Transverse colon (tissue), 4 donors: Measurements from ENCODE around the gene CD3G. TPM values are rescaled to one million over a fixed set of nuclear protein-coding genes. Genes with fewer than 3 reads are reported as not detected.

Experiments
- DNase-seq: peaks from one replicate; pipeline ENCODE4 v3.0.0-alpha.2; 2019
- H3K27ac ChIP-seq, 4 donors: fragments of 200-600 bp; sonication (generic); 2 replicates each; pipeline ENCODE4 v1.5.1; 2016 to 2018; ENCODE audit warnings: inconsistent platforms in 4 of 4
- H3K27me3 ChIP-seq: fragments of 200-600 bp; sonication (generic); 2 replicates; pipeline ENCODE4 v1.5.1; 2017; ENCODE audit warnings: inconsistent platforms
- H3K36me3 ChIP-seq, 4 donors: fragments of 200-600 bp; sonication (generic); 2 replicates each; pipeline ENCODE4 v1.5.1; 2017 to 2019; ENCODE audit warnings: inconsistent platforms in 4 of 4
- H3K4me1 ChIP-seq, 4 donors: fragments of 200-600 bp; sonication (generic); 2 replicates each; pipeline ENCODE4 v1.5.1; 2017 to 2020; ENCODE audit warnings: inconsistent platforms in 4 of 4
- H3K4me3 ChIP-seq, 4 donors: fragments of 200-600 bp; sonication (generic); 1 replicate in 1 of 4; 2 replicates in 3 of 4; pipeline versions ENCODE4 v1.5.1 to v1.6.1; 2017 to 2019; ENCODE audit warnings: inconsistent platforms in 4 of 4
- H3K9me3 ChIP-seq, 2 donors: fragments of 200-600 bp; sonication (generic); 2 replicates each; pipeline ENCODE4 v1.5.1; 2017 to 2019; ENCODE audit warnings: inconsistent platforms in 2 of 2
- EP300 ChIP-seq: sonication (generic); formaldehyde crosslinking; IDR thresholded peaks from one replicate; pipeline ENCODE4 v1.6.1; 2017; ENCODE audit warnings: antibody characterized with exemption, low read depth
- POLR2A ChIP-seq: fragments of 450-650 bp; IDR thresholded peaks from one replicate; pipeline ENCODE4 v1.6.1; 2016; ENCODE audit warnings: antibody characterized with exemption, mild to moderate bottlenecking, moderate library complexity
- POLR2AphosphoS5 ChIP-seq, 3 donors: sonication (generic); formaldehyde crosslinking; IDR thresholded peaks; one replicate each; pipeline ENCODE4 v1.6.1; 2016; ENCODE audit warnings: antibody characterized with exemption in 3 of 3
- WGBS, 2 donors: methylation state at CpG; one replicate each; pipeline ENCODE4 v1.1.5; 2018; ENCODE audit warnings: low coverage in 1 of 2; 5-methylcytosine and 5-hydroxymethylcytosine counted together
- in situ Hi-C, 4 donors: fragments of 200-750 bp; cut with MboI; loops; one replicate each; pipeline versions ENCODE4 v1.15.0 to v1.15.1; 2017; ENCODE audit warnings: low sequenced_read_pairs in 3 of 4, low pct_ligation_motif_present in 1 of 4, low pct_unique_long_range_greater_than_20kb in 1 of 4
- intact Hi-C: fragments of 100-400 bp; cut with DNase I; formaldehyde crosslinking; loops from one replicate; pipeline ENCODE4 v1.15.1; 2023; ENCODE audit warnings: low total_unique reads
- total RNA-seq, 4 donors: library from RNA; depleted of rRNA; stranded (reverse); fragments of >200 nt; gene quantifications; one replicate each; pipeline ENCODE4 v1.1.0, GENCODE V29; 2016
- TF ChIP-seq, protein P1 (sequence below), 5 experiments: fragments of 200-600 bp in 3 of 5; fragments of 450-650 bp in 2 of 5; sonication (generic) in 3 of 5; IDR thresholded peaks; 1 replicate in 2 of 5; 2 replicates in 3 of 5; pipeline ENCODE4 v1.5.1; 2016 to 2017; ENCODE audit warnings: antibody characterized with exemption in 5 of 5, inconsistent platforms in 3 of 5, mild to moderate bottlenecking in 2 of 5, moderate library complexity in 1 of 5

CD3G gene
- total RNA-seq, 4 donors from 2014 or later: 2.2 to 5.4 (median 2.2) TPM; not detected in 1

DNA sequence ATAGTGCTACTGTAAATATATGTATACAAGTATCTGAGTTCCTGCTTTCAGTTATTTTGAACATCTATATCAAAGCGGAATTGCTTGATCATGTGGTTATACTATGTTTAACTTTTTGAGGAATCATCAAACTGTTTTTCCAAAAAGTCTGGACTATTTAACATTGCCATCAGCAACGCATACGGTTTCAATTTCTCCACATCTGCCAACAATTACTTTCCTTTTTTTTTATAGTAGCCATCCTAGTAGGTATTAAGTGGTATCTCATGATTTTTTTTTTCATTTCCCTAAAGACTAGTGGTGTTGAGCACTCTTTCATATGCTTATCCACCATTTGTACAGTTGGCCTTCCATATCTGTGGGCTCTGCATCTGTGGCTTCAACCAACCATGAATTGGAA, 13.9 kb downstream of the CD3G start:
- in situ Hi-C loops: loop anchor here in 3 of 4 donors (5.0 to 25.0 kb wide), 4 partner anchors 63 to 213 kb away; partner anchors contain the start of gene SCN2B (in 2 of the 3)
- TF ChIP-seq POLR2AphosphoS5 (IDR thresholded peaks at IDR 0.05): no peak
- TF ChIP-seq, protein P1, sequence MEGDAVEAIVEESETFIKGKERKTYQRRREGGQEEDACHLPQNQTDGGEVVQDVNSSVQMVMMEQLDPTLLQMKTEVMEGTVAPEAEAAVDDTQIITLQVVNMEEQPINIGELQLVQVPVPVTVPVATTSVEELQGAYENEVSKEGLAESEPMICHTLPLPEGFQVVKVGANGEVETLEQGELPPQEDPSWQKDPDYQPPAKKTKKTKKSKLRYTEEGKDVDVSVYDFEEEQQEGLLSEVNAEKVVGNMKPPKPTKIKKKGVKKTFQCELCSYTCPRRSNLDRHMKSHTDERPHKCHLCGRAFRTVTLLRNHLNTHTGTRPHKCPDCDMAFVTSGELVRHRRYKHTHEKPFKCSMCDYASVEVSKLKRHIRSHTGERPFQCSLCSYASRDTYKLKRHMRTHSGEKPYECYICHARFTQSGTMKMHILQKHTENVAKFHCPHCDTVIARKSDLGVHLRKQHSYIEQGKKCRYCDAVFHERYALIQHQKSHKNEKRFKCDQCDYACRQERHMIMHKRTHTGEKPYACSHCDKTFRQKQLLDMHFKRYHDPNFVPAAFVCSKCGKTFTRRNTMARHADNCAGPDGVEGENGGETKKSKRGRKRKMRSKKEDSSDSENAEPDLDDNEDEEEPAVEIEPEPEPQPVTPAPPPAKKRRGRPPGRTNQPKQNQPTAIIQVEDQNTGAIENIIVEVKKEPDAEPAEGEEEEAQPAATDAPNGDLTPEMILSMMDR (IDR thresholded peaks at IDR 0.05): no peak
- no peak for TF ChIP-seq EP300
- no peak for TF ChIP-seq POLR2A
- intact Hi-C loops: no loop called here
- Histone ChIP-seq H3K4me3 (no peak overlapping the region), H3K27ac (no peak overlapping the region), H3K4me1 (peaks cover 6 to 17% (median 12%) of the 10 kb centered on the region in 4 donors), H3K27me3 (no peaks in the 10 kb centered on the region), H3K9me3 (no peaks in the 10 kb centered on the region), H3K36me3 (no peaks in the 10 kb centered on the region)
- DNase-seq: no peak
- 47 to 58% methylated on average over 3 of the region's 3 CpGs for WGBS, 2 donors

DNA sequence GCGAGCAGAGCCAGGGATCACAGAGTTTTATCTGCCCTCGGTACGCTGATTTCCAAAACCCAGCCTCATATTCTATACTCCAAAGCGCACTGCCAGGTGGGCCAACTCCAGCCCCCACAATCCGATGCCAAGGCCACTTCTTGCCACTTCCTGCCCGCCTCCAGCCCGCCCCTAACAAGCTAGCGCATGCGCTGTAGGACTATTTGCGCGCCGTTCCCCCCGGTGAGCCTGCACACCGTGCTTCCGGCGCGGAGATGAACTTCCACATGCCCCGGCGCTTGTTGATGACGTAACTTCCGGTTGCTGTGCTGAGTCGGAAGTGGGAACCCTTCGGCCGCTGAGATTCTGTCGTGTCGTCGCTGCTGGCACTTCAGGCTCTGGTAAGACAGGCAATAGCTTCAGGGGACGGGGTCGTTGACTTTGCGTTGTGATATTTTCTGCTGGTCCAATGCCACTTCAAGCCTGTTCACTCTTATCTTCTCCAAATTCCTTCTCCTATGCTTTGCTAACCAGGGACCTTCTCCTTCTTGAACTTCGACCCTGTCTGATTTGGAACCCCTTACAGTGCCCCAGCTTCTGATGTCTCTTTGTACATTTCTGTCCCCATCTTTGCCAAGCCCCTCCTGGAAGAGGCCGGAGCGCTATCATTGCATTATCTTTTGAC, 15.3 kb downstream of the CD3G start, which contains the start of gene UBE4A:
Gene UBE4A (plus strand): TSS at position 306 of the 664 bp plus-strand sequence. CDS start 5,481 bp downstream, outside the sequence.
- 6 to 14% methylated on average over 10 to 33 of the region's 33 CpGs for WGBS, 2 donors
- DNase-seq: peak; percentile 97
- Histone ChIP-seq H3K9me3 (no peaks in the 10 kb centered on the region), H3K4me3 (peak within 1 kb of the TSS; percentile 59 to 93 (median 70)), H3K36me3 (no peaks in the 10 kb centered on the region), H3K27me3 (no peaks in the 10 kb centered on the region), H3K4me1 (peaks cover 6 to 17% (median 12%) of the 10 kb centered on the region in 4 donors), H3K27ac (peak within 1 kb of the TSS; percentile 52 to 85 (median 75))
- peak; percentile 69 to 86 (median 83) for TF ChIP-seq POLR2AphosphoS5 (IDR thresholded peaks at IDR 0.05)
- TF ChIP-seq, protein P1 (IDR thresholded peaks at IDR 0.05): no peak
- TF ChIP-seq EP300: no peak
- TF ChIP-seq POLR2A: peak; percentile 73
- intact Hi-C loops (no loop called here), in situ Hi-C loops (loop anchor here in 3 of 4 donors (5.0 to 25.0 kb wide), 4 partner anchors 65 to 215 kb away; partner anchors contain the start of gene SCN2B (in 2 of the 3))

DNA sequence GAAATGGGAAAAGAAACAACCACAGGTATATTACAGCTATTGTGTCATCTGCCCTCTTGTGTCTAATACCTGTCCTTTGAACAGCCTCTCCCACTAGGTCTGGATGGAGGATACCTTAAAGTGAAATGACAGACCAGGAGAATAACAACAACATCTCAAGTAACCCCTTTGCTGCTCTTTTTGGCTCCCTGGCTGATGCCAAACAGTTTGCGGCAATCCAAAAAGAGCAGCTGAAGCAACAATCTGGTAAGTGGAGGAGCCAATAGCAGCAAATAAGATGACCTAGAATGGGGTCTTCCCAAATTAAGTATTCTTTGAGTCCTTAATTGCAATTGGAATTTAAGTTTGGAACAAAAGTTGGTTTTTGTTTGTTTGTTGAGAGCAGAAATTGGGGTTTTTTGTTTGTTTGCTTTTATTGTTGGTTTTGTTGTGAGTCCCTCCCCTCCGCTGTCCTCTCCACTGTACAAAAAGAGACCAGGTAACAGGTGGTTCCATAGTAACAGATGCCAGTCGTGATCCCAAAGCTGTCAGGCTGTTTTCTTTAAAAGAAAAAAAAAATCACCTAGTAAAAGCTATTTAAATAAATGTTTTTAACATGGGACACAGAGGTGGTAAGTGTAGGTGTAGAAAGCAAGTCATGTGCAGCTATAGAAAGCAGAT, 20.9 kb downstream of the CD3G start:
- DNase-seq: no peak
- no peak overlapping the region for H3K4me3 ChIP-seq
- intact Hi-C loops: no loop called here
- peaks cover 4 to 15% (median 10%) of the 10 kb centered on the region in 4 donors for H3K4me1 ChIP-seq
- H3K27me3 ChIP-seq: no peaks in the 10 kb centered on the region
- in situ Hi-C loops: loop anchor here in 2 of 4 donors (25.0 kb wide), 1 partner anchor 178 kb away; the partner anchor contains the start of gene SCN2B (in 2 of the 2)
- no peaks in the 10 kb centered on the region for H3K9me3 ChIP-seq
- no peak for TF ChIP-seq EP300
- TF ChIP-seq, protein P1 (IDR thresholded peaks at IDR 0.05): no peak
- TF ChIP-seq POLR2AphosphoS5 (IDR thresholded peaks at IDR 0.05): no peak
- TF ChIP-seq POLR2A: no peak
- peaks cover 0 to 48% (median 17%) of the 10 kb centered on the region in 4 donors for H3K36me3 ChIP-seq
- 90 to 100% methylated on average over 2 to 3 of the region's 3 CpGs for whole genome bisulfite sequencing, 2 donors
- H3K27ac ChIP-seq: no peak overlapping the region

DNA sequence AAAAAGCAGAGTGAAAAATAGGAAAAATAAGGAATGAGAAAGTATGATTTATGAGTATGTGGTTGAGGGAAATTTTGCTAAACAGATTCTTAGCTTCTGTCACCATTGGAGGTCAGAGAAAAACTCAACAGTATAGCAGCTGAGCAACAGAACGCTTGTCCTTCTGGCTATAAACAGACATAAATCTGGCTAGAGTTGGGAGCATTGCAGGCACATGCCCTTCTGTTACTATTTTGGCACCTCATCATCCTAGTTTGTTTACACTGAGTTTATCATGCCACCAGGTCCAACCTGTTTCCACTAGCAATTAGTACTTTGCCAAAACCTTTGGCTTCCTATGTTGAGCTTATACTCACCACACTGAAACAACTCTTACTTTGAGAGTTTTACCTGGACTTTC, 22.1 kb downstream of the CD3G start:
- Histone ChIP-seq H3K4me1 (peaks cover 0 to 4% (median 1%) of the 10 kb centered on the region in 4 donors), H3K4me3 (no peak overlapping the region), H3K27ac (no peak overlapping the region), H3K36me3 (peaks cover 0 to 60% (median 23%) of the 10 kb centered on the region in 4 donors), H3K9me3 (no peaks in the 10 kb centered on the region), H3K27me3 (no peaks in the 10 kb centered on the region)
- intact Hi-C loops: no loop called here
- in situ Hi-C loops: loop anchor here in 2 of 4 donors (25.0 kb wide), 1 partner anchor 179 kb away; the partner anchor contains the start of gene SCN2B (in 2 of the 2)
- WGBS, 2 donors: 59% methylated on average over 1 of the region's 1 CpG; no CpG with 5 or more reads in 1 of the 2 donors
- no peak for DNase-seq
- TF ChIP-seq POLR2A (no peak), EP300 (no peak), POLR2AphosphoS5 (IDR thresholded peaks at IDR 0.05) (no peak)
- TF ChIP-seq, protein P1 (IDR thresholded peaks at IDR 0.05): no peak
